Right atrium auricular region (tissue), 2 donors: ENCODE results near the gene PARD6B. TPM values are rescaled to one million over a fixed set of nuclear protein-coding genes. Genes with fewer than 3 reads are reported as not detected.

Source experiments
- DNase-seq: peaks from one replicate; pipeline ENCODE4 v3.0.0-alpha.2; 2019; ENCODE audit warnings: low spot score
- H3K27ac ChIP-seq, 2 donors: fragments of 200-600 bp; sonication (generic); 1 replicate in 1 of 2; 2 replicates in 1 of 2; pipeline ENCODE4 v1.5.1; 2016 to 2019
- H3K27me3 ChIP-seq, 2 donors: fragments of 200-600 bp; sonication (generic); one replicate each; pipeline versions ENCODE4 v1.5.1 to v1.6.0; 2017 to 2019
- H3K36me3 ChIP-seq: fragments of 200-600 bp; sonication (generic); one replicate; pipeline ENCODE4 v1.5.1; 2016
- H3K4me1 ChIP-seq, 2 donors: fragments of 200-600 bp; sonication (generic); one replicate each; pipeline versions ENCODE4 v1.5.1 to v1.6.0; 2017 to 2019
- H3K4me3 ChIP-seq, 2 donors: fragments of 200-600 bp; sonication (generic); 1 replicate in 1 of 2; 2 replicates in 1 of 2; pipeline ENCODE4 v1.5.1; 2017 to 2019; ENCODE audit warnings: mild to moderate bottlenecking in 1 of 2, moderate library complexity in 1 of 2
- H3K9me3 ChIP-seq, 2 donors: fragments of 200-600 bp; sonication (generic); one replicate each; pipeline ENCODE4 v1.5.1; 2019
- CTCF ChIP-seq, 2 donors: fragments of 200-600 bp; sonication (generic); IDR thresholded peaks; one replicate each; pipeline ENCODE4 v1.5.1; 2019; ENCODE audit warnings: antibody characterized with exemption in 2 of 2
- total RNA-seq, 2 donors: library from RNA; depleted of rRNA; stranded (reverse); fragments of >200 nt; gene quantifications; one replicate each; pipeline ENCODE4 v1.1.0, GENCODE V29; 2016

The PARD6B gene
- total RNA-seq, 2 donors from 2014 or later: 4.4 to 5.9 TPM

DNA sequence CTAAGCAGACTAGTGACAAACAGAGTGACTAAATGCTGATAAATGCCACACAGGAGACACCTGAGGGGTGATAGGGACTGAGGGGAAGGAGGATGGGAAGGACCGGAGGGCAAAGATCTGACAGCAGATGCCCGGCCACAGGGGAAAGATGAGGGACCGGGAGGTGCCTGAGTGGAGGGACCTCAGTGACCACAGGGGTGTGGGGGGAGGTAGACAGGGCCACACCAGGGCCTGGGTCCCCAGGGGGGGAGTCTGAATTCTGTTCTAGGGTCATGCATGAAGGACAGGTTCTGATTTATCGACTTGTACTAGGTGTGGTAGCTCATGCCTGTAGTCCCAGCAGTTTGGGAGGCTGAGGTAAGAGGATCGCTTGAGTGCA lies 70.4 kb downstream of the PARD6B start:
- no peak for TF ChIP-seq CTCF (IDR thresholded peaks at IDR 0.05)
- Histone ChIP-seq H3K4me1 (no peaks in the 10 kb centered on the region), H3K27me3 (no peaks in the 10 kb centered on the region), H3K36me3 (no peaks in the 10 kb centered on the region), H3K9me3 (no peaks in the 10 kb centered on the region), H3K27ac (no peak overlapping the region), H3K4me3 (no peak overlapping the region)
- DNase-seq: no peak

- H3K27ac ChIP-seq: no peak overlapping the region
- no peaks in the 10 kb centered on the region for H3K4me1 ChIP-seq
- TF ChIP-seq CTCF (IDR thresholded peaks at IDR 0.05): no peak
- H3K36me3 ChIP-seq: no peaks in the 10 kb centered on the region
- no peak for DNase-seq
- H3K4me3 ChIP-seq: no peak overlapping the region
- no peaks in the 10 kb centered on the region for H3K9me3 ChIP-seq
- no peaks in the 10 kb centered on the region for H3K27me3 ChIP-seq
Observed at GRCh38 chr20:50802289-50802688, 70.9 kb downstream of the PARD6B start.

DNA sequence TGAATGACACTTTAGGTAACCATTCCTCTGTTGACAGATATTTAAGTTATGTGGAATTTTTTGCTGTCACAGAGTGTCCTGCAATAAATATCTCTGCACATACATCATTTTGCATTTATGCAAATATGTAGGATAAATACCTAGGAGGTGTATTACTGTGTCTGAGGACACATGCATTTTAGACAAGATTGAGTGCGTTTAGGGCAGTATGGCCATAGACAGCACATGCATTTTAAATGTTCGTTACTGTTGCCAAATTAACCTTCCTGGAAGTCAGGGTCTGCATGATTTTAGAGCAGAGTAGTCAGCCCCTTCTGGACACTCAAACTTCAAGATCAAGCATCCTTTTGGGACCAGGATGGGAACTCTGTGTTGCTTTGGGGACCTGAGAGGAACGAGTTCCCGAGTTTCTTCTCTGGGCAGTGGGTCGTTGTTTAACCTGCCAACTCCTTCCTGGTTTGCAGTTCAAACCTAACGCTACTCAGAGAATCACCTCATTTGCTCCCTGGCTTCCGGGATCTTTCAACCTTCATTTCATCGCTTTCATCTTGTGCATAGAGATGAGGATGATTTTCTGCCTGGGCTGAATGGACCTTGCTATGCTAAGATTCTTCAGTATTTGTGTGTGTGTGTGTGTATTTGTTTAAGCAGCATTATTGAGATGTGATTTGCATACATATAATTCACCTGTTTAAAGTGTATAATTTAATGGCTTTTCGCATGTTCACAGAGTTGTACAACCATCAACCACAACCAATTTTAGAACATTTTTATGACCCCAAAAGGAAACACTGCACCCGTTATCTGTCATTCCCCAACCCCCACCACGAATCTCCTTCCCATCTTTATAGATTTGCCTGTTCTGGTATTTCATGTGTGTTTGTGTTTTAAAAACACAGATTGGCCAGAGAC lies 73.3 kb downstream of the PARD6B start:
- Histone ChIP-seq H3K27me3 (no peaks in the 10 kb centered on the region), H3K27ac (no peak overlapping the region), H3K36me3 (no peaks in the 10 kb centered on the region), H3K9me3 (no peaks in the 10 kb centered on the region), H3K4me1 (no peaks in the 10 kb centered on the region), H3K4me3 (no peak overlapping the region)
- DNase-seq: no peak
- no peak for TF ChIP-seq CTCF (IDR thresholded peaks at IDR 0.05)

DNA sequence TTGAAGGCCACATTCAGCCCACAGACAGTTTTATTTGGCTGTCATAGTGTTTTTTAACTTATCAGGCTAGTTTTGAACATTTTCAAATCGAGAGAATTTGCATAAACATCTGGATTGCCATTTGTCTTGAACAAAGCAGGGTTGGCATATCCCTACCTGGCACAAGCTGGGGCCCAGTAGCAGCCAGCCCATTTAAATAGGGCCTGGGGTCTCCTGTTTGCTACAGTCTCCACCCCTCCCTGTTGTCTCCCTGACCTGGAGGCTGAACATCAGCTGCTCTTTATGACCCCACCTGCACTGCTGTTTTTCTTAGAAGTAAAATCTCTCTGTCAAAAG lies 73.9 kb downstream of the PARD6B start:
- Histone ChIP-seq H3K27ac (no peak overlapping the region), H3K9me3 (no peaks in the 10 kb centered on the region), H3K4me3 (no peak overlapping the region), H3K27me3 (no peaks in the 10 kb centered on the region), H3K4me1 (no peaks in the 10 kb centered on the region), H3K36me3 (no peaks in the 10 kb centered on the region)
- no peak for TF ChIP-seq CTCF (IDR thresholded peaks at IDR 0.05)
- no peak for DNase-seq

DNA sequence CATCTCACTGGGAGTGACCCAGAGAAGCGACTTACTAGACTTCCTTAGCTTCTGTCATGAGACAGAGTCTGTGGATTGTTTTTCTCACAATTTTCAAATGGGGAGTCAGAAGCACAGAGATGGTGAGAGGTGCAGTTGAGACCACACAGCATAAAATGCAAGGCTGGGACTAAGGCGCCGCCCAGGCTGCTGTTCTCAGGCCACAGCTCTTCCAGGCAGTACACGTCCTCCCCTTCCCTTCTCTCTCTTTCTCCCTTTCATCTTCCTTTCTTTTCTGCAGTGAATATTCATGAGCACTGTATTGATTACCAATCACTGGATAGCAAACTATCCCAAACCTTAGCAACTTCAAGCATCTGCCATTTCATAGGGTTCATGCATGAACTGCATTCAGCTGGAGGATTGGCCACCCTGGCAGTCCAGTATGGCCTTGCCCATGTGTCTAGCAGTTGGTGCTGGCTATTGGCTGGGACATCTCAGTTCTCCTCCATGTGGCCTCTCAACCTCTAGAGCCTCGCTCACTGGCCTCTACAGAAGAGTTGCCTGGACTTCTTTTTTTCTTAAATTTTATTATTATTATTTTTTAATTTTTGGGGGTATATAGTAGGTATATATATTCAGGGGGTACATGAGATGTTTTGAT lies 74.9 kb downstream of the PARD6B start:
- Histone ChIP-seq H3K27ac (no peak overlapping the region), H3K27me3 (no peaks in the 10 kb centered on the region), H3K4me3 (no peak overlapping the region), H3K36me3 (no peaks in the 10 kb centered on the region), H3K9me3 (no peaks in the 10 kb centered on the region), H3K4me1 (no peaks in the 10 kb centered on the region)
- no peak for DNase-seq
- no peak for TF ChIP-seq CTCF (IDR thresholded peaks at IDR 0.05)

Other genes with a start within 250 kb of the PARD6B start
- gene PTPN1, start 221.2 kb upstream of the PARD6B start, total RNA-seq: 10 to 100 TPM; 28.1 to 38.7 TPM
- 1 to 10 TPM; 2.9 to 4.7 TPM for gene RIPOR3, start 40.0 kb upstream of the PARD6B start, total RNA-seq
- gene BCAS4, start 63.5 kb downstream of the PARD6B start, total RNA-seq: 1 to 10 TPM; 1.5 to 2.2 TPM
- gene ADNP, start 199.9 kb downstream of the PARD6B start, total RNA-seq: 10 to 100 TPM; 23.7 to 34.3 TPM
- 10 to 100 TPM; 35.0 to 78.1 TPM for gene DPM1, start 227.0 kb downstream of the PARD6B start, total RNA-seq
- gene MOCS3, start 227.2 kb downstream of the PARD6B start, total RNA-seq: 1 to 10 TPM; 2.9 to 3.1 TPM